Astrocyte (in vitro differentiated cells and primary cell): Measurements from ENCODE around the gene HERC2. TPM values are rescaled to one million over a fixed set of nuclear protein-coding genes. Genes with fewer than 3 reads are reported as not detected.
"Not testable (repeated sequence)": the region's sequence is repeated elsewhere in the genome, so short reads cannot be mapped to it uniquely, and the experiment has no call there.

Source experiments
- DNase-seq: peaks from one replicate; pipeline ENCODE4 v3.0.0-alpha.2; 2010; ENCODE audit warnings: low read depth
- FAIRE-seq: peaks from 2 replicates; lab custom pipeline; 2011; peaks lifted over from hg19 to GRCh38; lab: Jason Lieb, UNC
- H2AFZ ChIP-seq: 2 replicates; pipeline ENCODE4 v1.6.0; 2012; ENCODE audit warnings: low read depth, low read length, inconsistent platforms
- H3K27ac ChIP-seq: 2 replicates; pipeline ENCODE4 v1.5.1; 2011; ENCODE audit warnings: low read depth, low read length, inconsistent platforms
- H3K27me3 ChIP-seq: 2 replicates; pipeline ENCODE4 v1.6.0; 2011; ENCODE audit warnings: low read length, inconsistent platforms; ENCODE audit not compliant: insufficient read depth
- H3K36me3 ChIP-seq: 2 replicates; pipeline ENCODE4 v1.5.1; 2011; ENCODE audit warnings: low read length, inconsistent platforms; ENCODE audit not compliant: insufficient read depth
- H3K4me1 ChIP-seq: 2 replicates; pipeline ENCODE4 v1.5.1; 2011; ENCODE audit warnings: low read length, inconsistent platforms; ENCODE audit not compliant: insufficient read depth
- H3K4me2 ChIP-seq: 2 replicates; pipeline ENCODE4 v1.6.0; 2012; ENCODE audit warnings: low read length, inconsistent platforms
- H3K4me3 ChIP-seq: 2 replicates; pipeline ENCODE4 v1.5.1; 2011; ENCODE audit warnings: low read depth, mild to moderate bottlenecking, low read length, inconsistent platforms; ENCODE audit not compliant: insufficient read depth
- H3K79me2 ChIP-seq: 2 replicates; pipeline ENCODE4 v1.6.0; 2012; ENCODE audit warnings: mild to moderate bottlenecking, low read length, inconsistent platforms; ENCODE audit not compliant: insufficient read depth
- H3K9ac ChIP-seq: 2 replicates; pipeline ENCODE4 v1.6.0; 2012; ENCODE audit warnings: mild to moderate bottlenecking, low read length, inconsistent platforms
- H3K9me3 ChIP-seq: 2 replicates; pipeline ENCODE4 v1.5.1; 2012; ENCODE audit warnings: low read depth, mild to moderate bottlenecking, low read length, inconsistent platforms; ENCODE audit not compliant: insufficient read depth
- H4K20me1 ChIP-seq: 2 replicates; pipeline ENCODE4 v1.6.0; 2012; ENCODE audit warnings: low read length, inconsistent platforms; ENCODE audit not compliant: insufficient read depth
- H3K27ac Mint-ChIP-seq: one replicate; pipeline ENCODE4 v1.8.0; 2021; ENCODE audit warnings: mild to moderate bottlenecking, mixed read lengths; ENCODE audit not compliant: unreplicated experiment
- H3K27me3 Mint-ChIP-seq: one replicate; pipeline ENCODE4 v1.8.0; 2021; ENCODE audit warnings: low read depth, mixed read lengths; ENCODE audit not compliant: unreplicated experiment
- H3K36me3 Mint-ChIP-seq: one replicate; pipeline ENCODE4 v1.8.0; 2021; ENCODE audit warnings: low read depth, mixed read lengths; ENCODE audit not compliant: unreplicated experiment
- H3K4me1 Mint-ChIP-seq: one replicate; pipeline ENCODE4 v1.8.0; 2021; ENCODE audit warnings: low read depth, mixed read lengths; ENCODE audit not compliant: unreplicated experiment
- H3K4me3 Mint-ChIP-seq: one replicate; pipeline ENCODE4 v1.8.0; 2021; ENCODE audit warnings: mild to moderate bottlenecking, moderate library complexity, mixed read lengths; ENCODE audit not compliant: unreplicated experiment
- H3K9me3 Mint-ChIP-seq: one replicate; pipeline ENCODE4 v1.8.0; 2021; ENCODE audit warnings: mild to moderate bottlenecking, mixed read lengths; ENCODE audit not compliant: unreplicated experiment
- EZH2 ChIP-seq: IDR thresholded peaks from 2 replicates; pipeline ENCODE4 v1.6.1; 2012; ENCODE audit warnings: mild to moderate bottlenecking, low read length, inconsistent platforms; ENCODE audit not compliant: insufficient read depth
- total RNA-seq: library from RNA; stranded (reverse); gene quantifications from 2 replicates; pipeline ENCODE4 v1.2.1, GENCODE V29; 2021
- TF ChIP-seq, protein P1 (sequence below): IDR thresholded peaks from 2 replicates; pipeline ENCODE4 v1.5.1; 2011; ENCODE audit warnings: low read depth, mild to moderate bottlenecking, inconsistent platforms, low read length, moderate library complexity; ENCODE audit not compliant: insufficient read depth

Gene HERC2
- total RNA-seq, 1 donor from 2014 or later, result 61.5 TPM

- H4K20me1 ChIP-seq, H3K9ac ChIP-seq, H3K4me2 ChIP-seq, H3K9me3 Mint-ChIP-seq, H3K27ac ChIP-seq, FAIRE-seq, H3K4me1 ChIP-seq, H3K4me3 ChIP-seq, H3K27me3 ChIP-seq, H2AFZ ChIP-seq, H3K4me1 Mint-ChIP-seq, H3K4me3 Mint-ChIP-seq, H3K27ac Mint-ChIP-seq, H3K79me2 ChIP-seq, H3K27me3 Mint-ChIP-seq, DNase-seq, H3K9me3 ChIP-seq: not testable (repeated sequence)
- H3K36me3 ChIP-seq, result peaks cover 11% of the 10 kb centered on the region
- H3K36me3 Mint-ChIP-seq, result peaks cover 19% of the 10 kb centered on the region
Observed at GRCh38 chr15:28197694-28198093, 124.3 kb downstream of the HERC2 start.

GRCh38 chr15:28196581-28196980 is 125.4 kb downstream of the HERC2 start:
- H3K27ac Mint-ChIP-seq, H3K4me3 Mint-ChIP-seq, FAIRE-seq, DNase-seq, H3K4me1 Mint-ChIP-seq, H3K4me1 ChIP-seq, H2AFZ ChIP-seq, H3K4me3 ChIP-seq, H3K4me2 ChIP-seq, H3K27me3 Mint-ChIP-seq, H3K79me2 ChIP-seq, H3K9me3 Mint-ChIP-seq, H3K9ac ChIP-seq, H3K27me3 ChIP-seq, H3K27ac ChIP-seq, H3K9me3 ChIP-seq, H4K20me1 ChIP-seq: not testable (repeated sequence)
- peaks cover 19% of the 10 kb centered on the region for H3K36me3 Mint-ChIP-seq
- peaks cover 13% of the 10 kb centered on the region for H3K36me3 ChIP-seq

- Histone ChIP-seq H3K9me3 (no peaks in the 10 kb centered on the region), H2AFZ (no peak overlapping the region), H3K36me3 (peaks cover 29% of the 10 kb centered on the region), H3K4me1 (peaks cover 5% of the 10 kb centered on the region), H3K4me2 (no peak overlapping the region), H4K20me1 (peaks cover 5% of the 10 kb centered on the region), H3K9ac (no peak overlapping the region), H3K4me3 (no peak overlapping the region), H3K27me3 (no peaks in the 10 kb centered on the region), H3K79me2 (no peaks in the 10 kb centered on the region), H3K27ac (no peak overlapping the region)
- H3K27me3 Mint-ChIP-seq, result no peaks in the 10 kb centered on the region
- H3K36me3 Mint-ChIP-seq, result peaks cover 6% of the 10 kb centered on the region
- DNase-seq (no peak), FAIRE-seq (no peak)
- TF ChIP-seq, protein P1, sequence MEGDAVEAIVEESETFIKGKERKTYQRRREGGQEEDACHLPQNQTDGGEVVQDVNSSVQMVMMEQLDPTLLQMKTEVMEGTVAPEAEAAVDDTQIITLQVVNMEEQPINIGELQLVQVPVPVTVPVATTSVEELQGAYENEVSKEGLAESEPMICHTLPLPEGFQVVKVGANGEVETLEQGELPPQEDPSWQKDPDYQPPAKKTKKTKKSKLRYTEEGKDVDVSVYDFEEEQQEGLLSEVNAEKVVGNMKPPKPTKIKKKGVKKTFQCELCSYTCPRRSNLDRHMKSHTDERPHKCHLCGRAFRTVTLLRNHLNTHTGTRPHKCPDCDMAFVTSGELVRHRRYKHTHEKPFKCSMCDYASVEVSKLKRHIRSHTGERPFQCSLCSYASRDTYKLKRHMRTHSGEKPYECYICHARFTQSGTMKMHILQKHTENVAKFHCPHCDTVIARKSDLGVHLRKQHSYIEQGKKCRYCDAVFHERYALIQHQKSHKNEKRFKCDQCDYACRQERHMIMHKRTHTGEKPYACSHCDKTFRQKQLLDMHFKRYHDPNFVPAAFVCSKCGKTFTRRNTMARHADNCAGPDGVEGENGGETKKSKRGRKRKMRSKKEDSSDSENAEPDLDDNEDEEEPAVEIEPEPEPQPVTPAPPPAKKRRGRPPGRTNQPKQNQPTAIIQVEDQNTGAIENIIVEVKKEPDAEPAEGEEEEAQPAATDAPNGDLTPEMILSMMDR, result no peak
- no peak for TF ChIP-seq EZH2
- H3K4me3 Mint-ChIP-seq, result no peak overlapping the region
- H3K4me1 Mint-ChIP-seq, result no peaks in the 10 kb centered on the region
- no peak overlapping the region for H3K27ac Mint-ChIP-seq
- H3K9me3 Mint-ChIP-seq, result peaks cover 2% of the 10 kb centered on the region
Observed at GRCh38 chr15:28192772-28193171, 129.2 kb downstream of the HERC2 start.

DNA sequence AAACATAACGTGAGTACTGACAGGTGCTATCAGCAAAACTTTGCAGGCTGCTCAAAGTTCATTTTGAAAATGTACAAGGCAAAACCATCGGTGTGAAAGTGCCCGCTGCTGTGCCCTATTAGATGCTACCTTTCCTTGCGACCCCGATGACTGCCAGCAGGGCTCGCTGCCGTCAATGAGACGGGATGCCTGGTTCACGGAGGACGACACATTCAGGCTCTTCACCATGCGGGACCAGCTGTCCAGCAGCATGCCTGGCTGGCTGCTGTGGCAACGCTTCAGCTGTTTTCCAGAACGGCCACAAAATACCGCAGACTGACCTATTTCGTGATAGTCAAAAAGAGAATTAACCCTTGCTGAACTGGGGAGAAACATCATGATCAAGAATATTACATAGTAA is 130.1 kb downstream of the HERC2 start:
- Mint-ChIP-seq H3K9me3 (peaks cover 2% of the 10 kb centered on the region), H3K36me3 (peaks cover 9% of the 10 kb centered on the region), H3K4me3 (no peak overlapping the region), H3K27ac (no peak overlapping the region), H3K27me3 (no peaks in the 10 kb centered on the region), H3K4me1 (no peaks in the 10 kb centered on the region)
- no peak overlapping the region for H3K27ac ChIP-seq
- no peak overlapping the region for H2AFZ ChIP-seq
- peaks cover 5% of the 10 kb centered on the region for H3K4me1 ChIP-seq
- no peaks in the 10 kb centered on the region for H3K9me3 ChIP-seq
- peaks cover 32% of the 10 kb centered on the region for H3K36me3 ChIP-seq
- FAIRE-seq, result no peak
- H3K79me2 ChIP-seq, result no peaks in the 10 kb centered on the region
- peaks cover 5% of the 10 kb centered on the region for H4K20me1 ChIP-seq
- no peak overlapping the region for H3K4me3 ChIP-seq
- peak overlapping the region; percentile 2 for H3K9ac ChIP-seq
- no peak for TF ChIP-seq EZH2
- TF ChIP-seq, protein P1, result peak; percentile 56
- H3K27me3 ChIP-seq, result no peaks in the 10 kb centered on the region
- DNase-seq, result peak; percentile 82
- peak overlapping the region; percentile 36 for H3K4me2 ChIP-seq
